ENCODE data around the gene PRH2. TPM values are rescaled to one million over a fixed set of nuclear protein-coding genes. Genes with fewer than 3 reads are reported as not detected.

The PRH2 gene
- total RNA-seq: not detected

DNA sequence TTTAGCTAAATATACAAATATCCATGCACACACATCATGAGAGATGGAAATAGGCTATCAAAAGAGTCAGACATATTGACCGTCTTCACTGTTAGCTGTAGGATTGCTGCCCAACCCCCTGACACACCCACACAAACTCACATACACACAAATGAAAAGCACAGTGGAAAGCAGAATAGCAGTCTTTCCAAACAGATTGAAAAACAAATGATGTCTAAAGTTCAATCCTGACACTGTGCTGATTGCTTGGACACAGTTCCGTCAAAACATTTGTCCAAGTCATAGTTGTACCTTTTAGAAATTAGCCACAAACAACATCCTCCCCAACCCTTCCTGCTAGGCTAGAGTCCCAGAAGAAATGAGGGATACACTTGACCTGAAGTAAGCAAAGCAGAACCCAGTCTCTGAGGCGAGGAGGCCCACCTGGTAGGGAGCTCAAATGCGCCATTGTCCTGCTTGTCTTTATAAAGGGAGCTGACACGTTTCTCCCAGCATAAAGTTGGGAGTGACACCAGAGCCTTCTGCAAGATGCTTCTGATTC lies at the start of gene PRH2:
Gene PRH2, plus strand, starts transcription at position 491 of the 541 bp plus-strand sequence. Its CDS starts 38 bp downstream, at position 529.
- no peak for DNase-seq (ENCODE audit: low spot score)

DNA sequence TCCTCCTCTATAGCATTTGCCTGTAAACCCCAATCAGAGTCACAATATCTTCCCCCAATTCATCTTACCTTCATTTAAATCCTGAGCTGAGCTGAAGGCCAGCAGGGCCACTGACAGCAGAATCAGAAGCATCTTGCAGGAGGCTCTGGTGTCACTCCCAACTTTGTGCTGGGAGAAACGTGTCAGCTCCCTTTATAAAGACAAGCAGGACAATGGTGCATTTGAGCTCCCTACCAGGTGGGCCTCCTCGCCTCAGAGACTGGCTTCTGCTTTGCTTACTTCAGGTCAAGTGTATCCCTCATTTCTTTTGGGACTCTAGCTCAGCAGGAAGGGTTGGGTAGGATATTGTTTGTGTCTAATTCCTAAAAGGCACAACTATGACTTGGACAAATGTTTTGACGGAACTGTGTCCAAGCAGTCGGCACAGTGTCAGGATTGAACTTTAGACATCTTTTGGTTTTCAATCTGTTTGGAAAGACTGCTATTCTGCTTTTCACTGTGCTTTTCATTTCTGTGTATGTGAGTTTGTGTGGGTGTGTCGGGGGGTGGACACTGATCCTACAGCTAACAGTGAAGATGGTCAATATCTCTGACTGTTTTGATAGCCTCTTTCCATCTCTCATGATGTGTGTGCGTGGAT lies 44.8 kb upstream of the PRH2 start, which contains the start of gene PRH1:
Gene PRH1, minus strand, starts transcription at position 170 of the 640 bp plus-strand sequence. Its CDS starts 38 bp downstream, at position 132.
- no peak for DNase-seq (ENCODE audit: low spot score)

DNA sequence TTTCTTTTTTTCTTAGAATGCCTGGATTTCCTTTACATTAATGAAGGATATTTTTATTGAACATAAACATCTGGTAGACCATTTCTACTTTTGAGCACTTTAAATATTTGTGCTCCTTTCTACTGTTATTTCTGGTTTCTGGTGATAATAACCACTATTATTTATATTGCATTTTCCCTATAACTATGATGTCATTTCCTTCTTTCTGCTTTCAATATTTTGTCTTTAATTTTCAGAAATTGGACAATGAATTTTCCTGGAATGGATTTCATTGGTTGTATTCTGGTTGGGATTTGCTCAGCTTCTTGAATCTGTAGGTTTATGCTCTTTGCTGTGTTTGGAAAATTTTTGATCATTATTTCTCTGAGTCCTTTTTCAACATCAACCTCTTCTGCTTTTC lies 39.8 kb upstream of the PRH2 start:
- DNase-seq (ENCODE audit: low spot score): no peak

- DNase-seq (ENCODE audit: low spot score): no peak
Observed at GRCh38 chr12:10891937-10892336, 37.1 kb upstream of the PRH2 start.

DNA sequence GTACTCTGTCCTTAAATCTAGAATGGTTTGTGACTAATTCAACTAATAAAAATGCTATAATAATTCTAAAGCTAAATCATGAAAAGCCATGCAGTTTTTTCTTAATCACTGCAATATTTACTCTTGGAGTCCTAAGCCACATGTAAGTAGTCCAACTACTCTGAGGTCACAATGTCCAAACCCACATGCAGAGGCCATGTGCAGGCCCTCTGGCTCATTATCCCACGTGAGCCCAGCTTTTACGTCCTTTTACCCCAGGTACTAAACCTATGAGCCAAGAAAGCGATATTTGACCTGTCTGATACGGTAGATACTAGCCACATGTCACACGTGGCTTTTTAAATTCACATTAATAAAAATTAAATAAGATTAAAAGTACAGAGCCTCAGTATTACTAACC lies 32.2 kb upstream of the PRH2 start:
- no peak for DNase-seq (ENCODE audit: low spot score)

- no peak for DNase-seq (ENCODE audit: low spot score)
Observed at GRCh38 chr12:10900530-10900929, 28.5 kb upstream of the PRH2 start.

DNA sequence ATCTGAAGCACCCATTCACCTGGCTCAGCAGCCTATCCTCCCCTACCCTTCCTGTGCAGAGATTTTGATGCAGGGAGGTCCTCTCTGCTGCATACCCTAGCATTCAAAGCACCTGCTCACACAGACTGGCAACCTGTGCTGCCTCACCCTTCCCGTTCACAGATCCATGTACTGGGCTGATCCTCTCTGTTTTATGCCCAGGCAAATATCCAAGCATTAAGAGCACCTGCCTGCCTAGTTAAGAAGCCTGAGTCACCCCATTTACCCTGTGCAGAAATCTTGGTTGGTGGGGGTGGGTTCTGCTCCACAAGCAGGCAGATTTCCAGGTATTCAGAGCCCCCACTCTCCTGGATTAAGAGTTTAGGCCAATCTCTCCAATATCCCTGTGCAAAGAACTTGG lies 28.1 kb upstream of the PRH2 start:
- DNase-seq (ENCODE audit: low spot score): no peak

DNA sequence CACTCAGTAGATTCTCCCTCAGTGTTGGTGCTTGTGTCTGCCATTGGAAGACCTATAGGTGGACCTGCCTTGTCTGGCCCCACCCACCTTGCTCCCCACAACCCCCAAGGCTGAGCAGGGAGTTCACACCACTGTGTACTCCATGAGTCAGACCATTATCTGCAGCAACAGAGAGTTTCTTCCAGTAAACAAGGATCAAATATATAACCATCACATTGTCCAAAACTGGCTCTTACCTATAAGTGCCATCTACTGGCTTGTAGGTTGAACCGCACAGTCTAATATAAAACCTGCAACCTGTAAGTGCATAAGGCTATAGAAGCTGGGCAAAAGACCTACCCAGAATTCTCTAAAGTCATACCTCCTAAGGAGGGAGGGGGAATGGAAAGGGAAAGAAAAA lies 27.6 kb upstream of the PRH2 start:
- no peak for DNase-seq (ENCODE audit: low spot score)

DNA sequence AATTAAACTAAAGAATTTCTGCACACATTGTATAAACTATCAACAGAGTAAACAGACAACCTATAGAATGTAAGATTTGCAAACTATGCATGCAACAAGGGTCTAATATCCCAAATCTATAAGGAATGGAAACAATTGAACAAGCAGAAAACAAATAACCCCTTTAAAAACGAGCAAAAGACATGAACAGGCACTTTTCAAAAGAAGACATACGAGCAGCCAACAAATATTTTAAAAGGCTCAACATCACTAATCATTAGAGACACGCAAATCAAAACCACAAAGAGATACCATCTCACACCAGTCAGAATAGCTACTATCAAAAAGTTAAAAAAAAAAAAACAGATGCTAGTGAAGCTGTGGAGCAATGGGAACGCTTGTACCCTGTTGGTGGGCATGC lies 24.4 kb upstream of the PRH2 start:
- no peak for DNase-seq (ENCODE audit: low spot score)

DNA sequence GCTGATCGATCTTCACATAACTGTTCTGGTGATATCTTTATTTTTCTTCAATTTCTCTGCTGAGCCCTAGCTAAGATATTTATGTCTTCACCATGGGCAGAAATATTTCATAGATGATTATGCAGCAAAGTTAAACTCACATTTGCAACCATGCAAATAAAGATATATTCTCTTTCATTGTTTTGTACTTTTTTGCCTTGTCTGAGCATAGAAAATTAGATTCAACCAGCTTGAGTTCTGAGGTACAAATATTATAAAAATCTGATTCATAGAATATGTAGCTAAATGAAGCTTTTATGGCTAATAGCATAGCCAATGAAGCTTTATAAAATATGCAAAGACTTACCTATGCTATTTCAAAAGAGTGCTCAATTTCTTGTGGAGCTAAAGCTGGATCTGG lies 19.6 kb upstream of the PRH2 start, which contains the start of gene TAS2R13:
Gene TAS2R13, minus strand, starts transcription at position 101 of the 400 bp plus-strand sequence. CDS start 264 bp downstream, outside the sequence.
- no peak for DNase-seq (ENCODE audit: low spot score)

GRCh38 chr12:10910380-10910779 lies 18.7 kb upstream of the PRH2 start:
- no peak for DNase-seq (ENCODE audit: low spot score)

GRCh38 chr12:10919809-10920208 lies 9.2 kb upstream of the PRH2 start:
- DNase-seq (ENCODE audit: low spot score): no peak

DNA sequence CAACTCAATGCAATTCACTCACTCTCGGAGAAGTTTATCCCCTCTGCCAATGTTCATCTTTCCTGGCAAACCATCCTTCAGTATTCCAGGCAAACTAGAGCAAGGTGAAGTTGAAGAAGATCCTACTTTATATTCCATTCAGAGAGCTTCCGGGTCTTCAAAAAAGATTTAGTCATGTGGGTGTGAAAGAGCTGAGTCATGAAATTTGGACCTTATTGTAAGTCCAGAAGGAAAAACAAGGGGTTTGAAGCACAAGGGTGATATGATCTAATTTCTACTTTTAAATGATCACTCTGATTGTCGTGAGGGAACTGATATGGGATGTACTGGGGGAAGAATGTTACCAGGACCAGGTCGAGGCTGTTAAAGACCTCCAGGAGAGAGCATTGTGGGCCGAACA lies 2.8 kb upstream of the PRH2 start:
- no peak for DNase-seq (ENCODE audit: low spot score)

- DNase-seq (ENCODE audit: low spot score): no peak
Observed at GRCh38 chr12:10936506-10936905, 7.5 kb downstream of the PRH2 start.

DNA sequence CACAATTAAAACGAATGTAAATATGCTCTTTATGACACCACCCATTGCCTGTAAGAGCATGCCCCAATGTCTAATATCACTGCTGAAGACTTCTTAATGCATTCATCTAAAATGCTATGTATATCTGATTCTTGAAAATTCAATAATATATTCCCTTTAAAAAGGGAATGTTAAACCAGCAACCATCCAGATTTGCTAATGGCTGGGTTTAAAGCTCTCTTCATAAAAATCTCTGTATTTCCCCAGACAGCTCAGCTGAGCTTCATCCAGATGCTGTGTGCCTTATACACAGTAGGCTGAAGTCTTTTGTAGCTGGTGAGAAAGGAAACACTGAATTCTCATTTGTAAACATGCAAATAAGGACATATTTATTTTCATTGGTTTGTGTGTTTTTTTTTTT lies 10.1 kb downstream of the PRH2 start, which contains the start of gene TAS2R14:
Gene TAS2R14, minus strand, starts transcription at position 101 of the 400 bp plus-strand sequence. Its CDS starts 56 bp downstream, at position 45.
- no peak for DNase-seq (ENCODE audit: low spot score)

GRCh38 chr12:10940389-10940788 lies 11.4 kb downstream of the PRH2 start:
- no peak for DNase-seq (ENCODE audit: low spot score)

- DNase-seq (ENCODE audit: low spot score): no peak
Observed at GRCh38 chr12:10941369-10941768, 12.3 kb downstream of the PRH2 start.

DNA sequence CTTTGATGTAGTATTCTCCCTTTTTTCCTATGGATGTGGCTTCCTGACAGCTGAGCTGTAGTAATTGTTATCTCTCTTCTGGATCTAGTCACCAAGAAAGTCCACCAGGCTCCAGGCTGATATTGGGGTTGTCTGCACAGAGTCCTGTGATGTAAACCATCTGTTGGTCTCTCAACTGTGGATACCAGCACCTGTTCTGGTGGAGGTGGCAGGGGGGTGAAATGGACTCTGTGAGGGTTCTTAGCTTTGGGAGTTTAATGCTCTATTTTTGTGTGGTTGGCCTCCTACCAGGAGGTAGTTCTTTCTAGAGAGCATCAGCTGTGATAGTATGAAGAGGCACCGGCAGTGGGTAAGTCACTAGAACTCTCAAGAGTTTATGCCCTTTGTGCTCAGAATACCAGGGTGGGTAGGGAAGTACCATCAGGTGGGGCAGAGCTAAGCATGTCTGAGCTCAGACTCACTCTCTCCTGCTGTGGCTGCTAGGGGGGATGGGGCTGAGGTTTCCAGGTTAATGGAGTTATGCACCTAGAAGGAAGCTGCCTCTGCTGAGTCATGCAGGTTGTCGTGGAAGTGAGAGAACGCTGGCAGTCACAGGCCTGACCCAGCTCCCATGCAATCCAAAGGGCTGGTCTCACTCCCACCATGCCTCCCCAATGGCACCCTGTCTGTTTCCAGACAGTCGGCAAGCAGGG lies 13.0 kb downstream of the PRH2 start:
- DNase-seq (ENCODE audit: low spot score): peak; percentile 74

GRCh38 chr12:10943167-10943566 lies 14.1 kb downstream of the PRH2 start:
- DNase-seq (ENCODE audit: low spot score): no peak

DNA sequence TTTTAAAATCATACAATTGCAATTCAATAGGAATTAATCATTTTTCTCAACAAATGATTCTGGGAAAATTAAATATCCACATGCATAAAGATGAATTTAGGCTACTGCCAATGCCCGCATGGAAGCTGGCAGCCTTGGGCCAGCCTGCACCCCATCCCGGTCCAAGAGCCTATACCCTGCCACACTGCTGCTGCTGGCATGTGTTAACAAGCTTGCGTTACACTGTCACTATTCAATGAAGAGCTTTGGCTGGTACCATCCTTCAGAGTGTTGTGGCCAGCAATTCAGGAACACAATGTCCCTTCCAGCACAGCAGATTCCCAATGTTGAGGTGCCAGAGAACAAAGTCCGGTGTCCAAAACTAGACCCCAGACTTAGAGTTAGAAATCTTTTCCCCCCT lies 23.6 kb downstream of the PRH2 start:
- DNase-seq (ENCODE audit: low spot score): no peak

DNA sequence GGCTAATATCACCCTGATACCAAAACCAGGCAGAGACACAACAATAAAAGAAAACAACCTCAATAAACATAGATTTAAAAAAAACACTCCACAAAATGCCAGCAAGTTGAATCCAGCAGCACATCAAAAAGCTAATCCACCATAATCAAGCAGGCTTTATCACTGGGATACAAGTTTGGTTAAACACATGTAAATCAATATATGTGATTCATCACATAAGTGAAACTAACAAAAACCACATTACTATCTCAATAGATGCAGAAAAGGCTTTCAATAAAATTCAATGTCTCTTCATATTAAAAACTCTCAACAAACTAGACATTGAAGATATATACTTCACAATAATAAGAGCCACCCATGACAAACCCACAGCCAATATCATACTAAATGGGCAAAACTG lies 27.0 kb downstream of the PRH2 start:
- DNase-seq (ENCODE audit: low spot score): no peak

GRCh38 chr12:10957741-10958140 lies 28.7 kb downstream of the PRH2 start:
- no peak for DNase-seq (ENCODE audit: low spot score)

DNA sequence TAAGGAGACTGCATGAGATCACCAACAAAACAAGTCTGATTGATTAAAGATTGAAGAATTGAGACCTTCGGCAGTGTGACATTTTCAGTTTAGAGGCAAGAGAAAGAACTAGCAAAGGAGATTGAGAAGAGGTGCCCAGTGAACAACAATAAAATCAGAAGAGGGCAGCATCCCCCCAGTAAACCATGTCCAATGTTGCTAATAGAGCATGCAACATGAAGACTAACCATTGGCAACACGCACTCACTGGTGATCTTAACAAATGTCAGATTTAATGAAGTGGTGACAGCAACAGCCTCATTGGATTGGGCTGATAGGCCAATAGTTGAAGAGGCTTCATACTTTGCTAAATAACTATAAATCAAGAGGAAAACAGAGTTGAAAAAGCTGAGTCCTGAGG lies 30.8 kb downstream of the PRH2 start:
- DNase-seq (ENCODE audit: low spot score): no peak
